ENCODE data around the gene TNK2.
"Not testable (repeated sequence)": the region's sequence is repeated elsewhere in the genome, so short reads cannot be mapped to it uniquely, and the experiment has no call there.

Gene TNK2

DNA sequence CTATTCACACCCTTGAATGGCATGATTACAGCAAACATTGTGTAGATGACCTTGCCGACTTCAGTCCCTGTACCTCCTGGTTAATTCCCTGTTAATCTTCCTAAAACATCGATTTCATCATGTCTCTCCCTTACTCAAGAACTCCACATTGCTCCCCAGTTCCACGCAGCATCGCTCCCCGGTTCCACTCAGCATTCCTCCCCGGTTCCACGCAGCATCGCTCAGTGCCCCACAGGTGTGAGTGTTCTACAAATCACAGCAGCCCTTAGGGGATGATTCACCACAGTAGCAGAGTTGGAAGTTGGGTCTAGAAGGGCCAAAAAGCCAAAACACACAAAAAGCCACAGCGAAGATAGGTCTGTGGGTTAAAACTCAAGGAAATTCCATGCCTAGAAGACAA, 8.6 kb upstream of the TNK2 start:
- no peak for DNase-seq (ENCODE audit: low read depth, low spot score)

DNA sequence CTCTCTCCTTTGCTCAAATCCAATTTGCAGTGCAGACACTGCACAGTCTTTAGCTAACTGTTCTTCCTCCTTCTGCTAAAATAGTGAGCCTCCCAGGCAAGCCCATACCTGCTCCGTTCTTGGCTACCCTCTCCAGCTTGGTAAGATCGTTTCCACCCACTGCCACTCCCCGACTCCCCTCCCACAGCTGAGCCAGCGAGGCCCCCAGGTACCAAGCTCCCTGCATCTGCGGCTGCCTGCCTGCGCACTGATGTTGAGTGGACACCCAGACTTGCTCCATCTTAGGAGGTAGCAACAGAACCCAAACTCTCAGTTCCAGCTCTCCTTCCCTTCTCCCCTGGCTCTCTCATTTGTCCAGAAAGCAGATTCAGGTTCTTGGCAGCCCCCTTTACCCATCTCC, 7.9 kb upstream of the TNK2 start:
- DNase-seq (ENCODE audit: low read depth, low spot score): no peak

DNA sequence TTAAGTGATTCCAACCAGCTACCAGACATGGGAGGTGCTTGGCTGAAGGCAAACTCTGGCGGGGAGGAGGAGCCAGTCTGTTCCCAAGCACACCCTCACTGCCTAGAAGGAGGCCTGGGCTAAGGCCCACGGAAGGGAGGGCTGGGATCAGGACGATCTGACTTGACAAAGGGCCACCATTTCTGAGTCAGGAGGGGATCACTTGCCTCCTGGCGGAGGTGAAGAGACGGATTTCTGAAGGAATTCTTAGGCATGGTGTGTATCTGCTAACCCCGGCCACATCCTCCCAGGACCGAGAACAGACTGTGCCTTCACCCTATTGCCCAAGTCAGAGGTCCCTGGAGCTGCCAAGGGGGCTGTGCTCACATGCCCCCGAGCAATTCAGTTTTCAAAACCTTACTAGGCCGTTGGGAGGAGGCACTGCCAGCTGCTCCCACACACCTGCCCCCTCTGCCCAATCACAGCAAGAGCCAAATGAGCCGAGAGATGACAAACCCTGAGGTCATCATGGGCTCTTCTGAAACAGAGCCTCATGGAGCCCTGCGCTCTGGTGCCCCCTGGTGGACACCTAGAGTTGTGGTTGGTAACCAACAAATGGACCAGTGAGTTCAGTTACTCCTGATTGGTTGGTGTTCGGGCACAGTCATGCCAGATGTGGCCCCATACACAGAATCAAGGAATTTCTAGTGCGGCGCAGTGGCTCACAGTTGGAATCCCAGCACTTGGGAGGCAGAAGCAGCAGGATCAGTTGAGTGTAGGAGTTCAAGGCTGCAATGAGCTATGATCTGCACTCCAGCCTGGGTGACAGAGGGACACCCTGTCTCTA, 6.5 kb upstream of the TNK2 start:
- peak; percentile 90 for DNase-seq (ENCODE audit: low read depth, low spot score)

DNA sequence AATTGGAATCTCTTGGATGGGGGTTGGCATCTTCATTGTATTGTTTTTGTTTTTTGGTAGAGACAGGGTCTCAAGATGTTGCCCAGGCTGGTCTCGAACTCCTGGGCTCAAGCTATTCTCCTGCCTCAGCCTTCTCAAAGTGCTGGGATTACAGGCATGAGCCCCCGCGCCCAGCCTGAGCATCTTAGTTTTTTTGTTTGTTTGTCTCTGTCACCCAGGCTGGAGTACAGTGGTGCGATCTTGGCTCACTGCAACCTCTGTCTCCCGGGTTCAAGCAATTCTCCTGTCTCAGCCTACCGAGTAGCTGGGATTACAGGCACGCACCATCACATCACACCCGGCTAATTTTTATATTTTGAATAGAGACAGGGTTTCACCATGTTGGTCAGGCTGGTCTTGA, 5.8 kb upstream of the TNK2 start:
- DNase-seq (ENCODE audit: low read depth, low spot score): not testable (repeated sequence)

DNA sequence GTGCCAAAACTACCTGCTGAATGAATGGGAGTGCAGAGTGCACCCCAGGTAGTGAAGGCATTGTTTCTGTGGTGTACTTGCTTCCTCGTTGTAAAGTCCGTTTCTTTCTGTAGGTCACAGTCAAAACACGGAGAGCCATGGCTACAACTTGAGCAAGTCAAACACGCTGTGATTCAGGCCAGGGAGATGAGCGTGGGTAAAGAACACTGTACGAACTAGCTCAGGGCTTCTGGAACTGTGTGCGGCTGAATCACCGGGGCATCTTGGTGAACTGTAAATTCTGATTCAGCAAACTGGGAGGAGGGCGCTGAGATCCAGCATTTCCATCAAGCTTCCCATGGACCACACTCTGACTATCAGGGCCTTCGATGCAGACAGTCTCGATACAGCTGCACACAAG, 5.0 kb upstream of the TNK2 start:
- no peak for DNase-seq (ENCODE audit: low read depth, low spot score)

DNA sequence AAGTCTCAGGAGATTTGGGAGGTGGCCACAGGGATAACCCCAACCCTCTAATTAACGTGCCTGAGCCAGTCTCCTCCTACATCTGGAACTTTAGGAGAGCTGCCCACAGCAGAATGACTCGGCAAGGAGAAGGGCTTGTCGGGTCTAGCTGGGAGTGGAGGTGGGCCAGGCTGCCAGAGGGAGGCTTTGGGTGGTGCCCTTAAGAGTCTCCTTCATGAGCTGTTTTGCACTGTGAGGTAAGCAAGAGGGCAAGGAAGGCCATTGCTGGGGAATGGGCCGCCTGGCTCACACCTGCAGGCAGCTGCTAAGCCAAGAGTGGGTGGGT, 3.6 kb upstream of the TNK2 start:
- no peak for DNase-seq (ENCODE audit: low read depth, low spot score)

DNA sequence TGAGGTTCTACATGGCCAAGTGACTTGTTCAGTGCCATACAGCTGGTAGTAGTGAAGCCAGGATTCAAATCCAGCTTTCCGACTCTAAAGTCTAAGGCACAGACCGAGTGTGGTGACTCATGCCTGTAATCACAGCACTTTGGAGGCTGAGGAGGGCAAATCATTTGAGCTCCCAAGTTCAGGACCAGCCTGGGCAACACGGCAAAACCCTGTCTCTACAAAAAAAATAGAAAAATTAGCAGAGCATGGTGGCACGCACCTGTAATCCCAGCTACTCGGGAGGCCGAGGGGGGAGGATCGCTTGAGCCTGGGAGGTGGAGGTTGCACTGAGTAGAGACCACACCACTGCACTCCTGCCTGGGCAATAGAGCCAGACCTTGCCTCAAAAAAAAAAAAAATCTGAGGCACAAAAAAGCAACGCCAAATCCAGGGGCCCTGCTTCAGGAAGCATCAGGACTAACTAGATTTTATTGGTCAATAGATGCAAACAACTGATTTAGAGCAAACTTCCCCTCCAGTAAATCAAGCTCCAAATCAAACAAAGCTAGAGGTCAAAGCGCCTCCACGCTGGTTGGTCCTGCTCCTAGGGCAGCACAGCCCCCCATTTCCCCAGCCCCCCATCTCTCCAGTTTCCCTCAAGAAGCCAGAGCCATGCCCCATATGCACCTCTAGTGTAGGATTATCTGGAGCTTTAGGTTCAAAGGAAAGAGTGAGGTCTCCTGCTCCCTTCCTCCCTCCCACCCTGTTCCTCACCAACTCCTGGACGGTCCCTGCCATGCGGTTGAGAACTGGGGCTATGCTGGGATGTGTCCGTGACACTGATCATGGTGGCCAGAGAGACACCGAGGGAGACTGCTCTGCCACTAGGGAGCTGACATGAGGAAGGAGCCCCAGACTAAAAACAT, 2.9 kb upstream of the TNK2 start:
- DNase-seq (ENCODE audit: low read depth, low spot score): no peak

DNA sequence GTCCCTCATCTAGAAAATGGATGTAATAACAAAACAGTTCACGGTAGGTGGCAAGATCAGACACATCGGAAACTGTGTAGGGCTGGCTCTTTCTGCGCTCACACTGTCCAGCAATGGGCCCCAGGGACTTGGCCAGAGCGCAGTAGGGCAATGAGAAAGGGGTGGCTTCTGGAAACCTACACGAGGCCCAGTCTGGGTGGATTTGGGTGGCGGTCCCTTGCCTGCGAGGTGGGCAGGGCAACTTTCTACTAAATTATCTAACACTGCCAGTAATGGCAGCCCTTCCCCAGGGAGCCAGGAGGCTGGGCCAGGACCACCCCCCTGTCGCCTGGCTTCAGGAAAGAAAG, 2.1 kb upstream of the TNK2 start:
- DNase-seq (ENCODE audit: low read depth, low spot score): no peak

DNA sequence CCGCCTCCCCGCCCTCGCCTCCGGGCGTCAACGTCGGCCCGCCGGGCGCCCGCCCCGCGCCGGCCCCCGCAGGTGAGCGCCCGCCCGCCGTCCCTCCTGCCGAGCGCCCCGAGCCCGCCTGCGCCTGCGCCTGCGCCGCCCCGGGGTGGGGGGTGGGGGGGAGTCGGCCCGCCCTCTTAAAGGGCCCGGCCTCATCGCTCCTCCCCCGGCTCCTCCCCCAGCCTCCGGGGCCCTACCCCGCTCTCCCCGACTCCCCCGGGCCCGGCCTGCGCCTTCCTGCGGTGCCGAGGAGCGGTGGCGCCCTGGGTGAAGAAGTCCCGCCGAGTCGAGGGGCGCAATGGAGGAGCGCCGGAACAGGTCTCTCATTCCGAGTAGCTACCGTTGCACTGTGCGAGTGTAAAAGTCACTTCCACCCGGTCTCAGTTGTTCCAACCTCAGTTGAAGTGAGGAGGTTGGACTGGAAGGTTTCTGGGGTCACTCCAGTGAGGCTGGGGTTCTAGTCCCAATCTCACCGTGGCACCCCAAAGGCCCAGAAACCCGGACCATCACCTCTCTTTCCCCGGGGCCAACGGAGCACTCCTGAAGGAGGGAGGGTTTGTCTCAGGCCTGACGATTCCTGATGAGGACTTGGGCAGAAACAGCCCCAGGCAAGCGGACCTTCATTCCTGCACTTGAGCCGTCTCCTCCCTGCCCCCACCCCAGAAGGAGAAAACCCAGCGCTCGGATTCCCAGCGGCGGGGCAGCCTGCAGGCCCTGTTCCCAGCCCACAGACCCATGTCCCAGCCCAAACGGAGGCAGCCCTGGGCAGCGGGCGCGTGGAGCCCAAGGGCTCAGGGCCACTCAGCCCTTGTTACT, 1.5 kb upstream of the TNK2 start:
- peak; percentile 77 for DNase-seq (ENCODE audit: low read depth, low spot score)

DNA sequence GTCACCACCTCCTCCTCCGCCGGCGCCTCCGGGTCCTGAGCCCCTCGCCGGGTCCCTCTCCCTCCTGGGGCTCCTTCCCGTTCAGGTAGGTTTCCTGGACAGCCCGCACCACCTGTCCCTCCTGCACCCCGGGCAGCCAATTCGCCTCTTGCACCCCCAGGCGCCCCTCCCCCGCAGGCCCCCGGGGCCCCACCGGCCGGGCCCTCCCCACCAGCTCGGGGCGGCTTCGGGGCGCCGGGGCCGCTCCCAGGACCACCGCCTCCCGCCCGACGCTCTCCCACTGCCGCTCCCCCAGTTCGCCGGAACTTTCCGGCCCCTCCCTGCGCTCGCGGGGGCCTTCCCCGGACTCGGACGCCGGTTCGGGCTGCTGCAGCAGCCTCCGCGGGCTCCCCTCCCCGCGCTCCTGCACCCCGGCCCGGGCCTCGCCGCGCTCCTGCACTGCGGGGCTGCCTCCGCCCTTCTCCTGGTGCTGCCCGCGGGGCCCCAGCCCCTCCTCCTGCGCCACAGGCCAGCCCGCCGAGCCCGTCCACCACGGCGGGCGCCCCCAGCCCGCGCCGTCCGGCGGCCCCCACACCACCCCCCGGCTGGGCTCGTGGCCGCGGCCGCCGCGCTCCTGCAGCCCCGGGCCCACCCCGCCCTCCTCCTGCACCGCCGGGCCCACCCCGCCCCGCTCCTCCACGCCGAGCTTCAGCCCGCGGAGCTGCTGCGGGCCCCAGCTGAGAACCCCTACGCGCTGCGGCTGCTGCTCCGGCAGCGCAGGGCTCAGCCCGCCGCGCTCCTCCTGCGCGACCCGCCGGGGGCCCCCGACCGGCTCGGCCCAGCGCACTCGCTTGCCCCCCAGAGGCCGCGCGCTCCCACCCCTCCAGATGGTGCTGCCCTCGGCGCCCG, 587 bp upstream of the TNK2 start:
- no peak for DNase-seq (ENCODE audit: low read depth, low spot score)

DNA sequence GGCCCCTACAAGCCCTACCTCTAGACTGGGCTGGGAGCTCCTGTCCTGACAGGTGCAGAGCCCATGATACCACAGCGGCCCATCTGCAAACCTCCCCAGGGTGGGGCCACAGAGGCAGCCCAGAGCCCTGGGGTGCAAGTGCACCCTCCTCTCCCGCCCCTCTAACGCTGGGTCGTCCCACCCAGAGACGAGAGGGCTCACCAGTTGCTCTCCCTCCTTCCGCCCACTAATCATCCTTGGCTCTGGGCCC, 742 bp downstream of the TNK2 start:
- DNase-seq (ENCODE audit: low read depth, low spot score): no peak

DNA sequence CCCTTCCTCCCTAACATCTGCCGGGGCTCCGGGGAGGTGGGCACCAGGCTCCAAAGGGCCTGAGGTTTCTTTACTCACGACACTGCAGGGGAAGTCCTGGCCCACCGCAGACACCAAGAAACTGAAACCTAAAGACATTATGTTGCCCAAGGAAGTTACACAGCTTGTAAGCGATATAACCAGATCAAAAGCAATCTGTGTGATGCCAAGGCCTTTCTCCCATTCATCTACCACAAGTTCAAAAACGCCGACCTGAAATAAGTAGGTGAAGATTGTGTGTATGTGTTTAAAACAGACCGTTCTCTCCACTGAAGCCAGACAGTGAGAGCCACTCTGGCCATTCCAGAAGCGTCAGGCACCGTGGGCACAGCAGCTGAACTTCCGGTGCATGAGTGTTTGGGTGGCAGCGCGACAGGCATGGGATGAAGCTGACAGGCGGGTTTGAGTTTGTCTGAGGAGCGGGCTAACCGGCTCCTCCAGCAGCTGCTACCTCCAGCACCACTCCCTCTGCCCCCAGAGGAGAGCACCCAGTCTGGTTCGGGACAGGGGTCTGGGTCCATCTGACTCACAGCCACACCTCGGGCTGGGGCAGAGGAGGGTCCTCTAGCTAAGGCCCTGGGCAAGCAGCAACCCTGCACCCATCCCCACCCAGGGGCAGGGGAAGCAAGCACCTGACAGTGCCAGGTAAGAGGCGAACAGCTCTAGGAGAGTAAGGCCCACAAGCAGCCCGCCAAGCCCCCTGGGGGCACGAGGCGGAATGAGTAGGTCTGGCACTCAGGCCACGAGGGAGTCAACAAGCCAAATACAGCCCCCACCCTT, 1.3 kb downstream of the TNK2 start:
- DNase-seq (ENCODE audit: low read depth, low spot score): peak; percentile 47

DNA sequence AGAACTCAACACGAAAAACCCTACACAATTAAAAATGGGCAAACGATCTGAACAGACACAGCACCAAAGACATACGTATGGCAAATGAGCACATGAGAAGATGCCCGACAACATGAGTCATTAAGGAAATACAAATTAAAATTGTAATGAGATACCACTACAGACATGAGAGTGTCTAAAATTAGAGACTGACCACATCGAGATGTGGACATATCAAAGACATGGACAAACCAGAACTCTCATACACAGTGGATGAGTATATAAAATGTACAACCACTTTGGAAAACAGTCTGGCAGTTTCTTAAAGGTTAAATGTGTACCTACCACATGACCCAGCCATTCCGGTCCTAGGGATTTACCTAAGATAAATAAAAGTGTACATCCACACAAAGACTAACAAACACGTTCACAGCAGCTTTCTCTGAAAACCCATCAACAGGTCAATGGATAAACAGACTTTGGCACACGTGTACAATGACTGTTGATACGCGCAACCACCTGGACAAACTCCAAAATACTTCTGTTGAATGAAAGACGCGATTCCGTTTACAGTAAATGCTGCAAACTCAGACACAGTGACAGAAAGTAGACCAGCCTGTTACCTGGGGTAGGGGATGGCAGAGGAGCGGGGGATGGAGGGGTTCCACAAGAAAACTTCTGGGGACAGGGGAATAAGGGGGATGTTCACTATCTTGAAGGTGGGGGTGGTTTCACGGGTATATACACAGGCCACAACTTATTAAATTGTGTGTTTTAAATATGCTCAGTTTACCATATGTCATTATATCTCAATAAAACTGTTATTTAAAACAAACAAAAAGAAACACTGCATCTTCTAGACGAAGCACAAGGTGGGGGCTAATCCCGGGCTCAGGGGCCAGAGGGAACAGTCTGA, 2.1 kb downstream of the TNK2 start:
- DNase-seq (ENCODE audit: low read depth, low spot score): no peak

DNA sequence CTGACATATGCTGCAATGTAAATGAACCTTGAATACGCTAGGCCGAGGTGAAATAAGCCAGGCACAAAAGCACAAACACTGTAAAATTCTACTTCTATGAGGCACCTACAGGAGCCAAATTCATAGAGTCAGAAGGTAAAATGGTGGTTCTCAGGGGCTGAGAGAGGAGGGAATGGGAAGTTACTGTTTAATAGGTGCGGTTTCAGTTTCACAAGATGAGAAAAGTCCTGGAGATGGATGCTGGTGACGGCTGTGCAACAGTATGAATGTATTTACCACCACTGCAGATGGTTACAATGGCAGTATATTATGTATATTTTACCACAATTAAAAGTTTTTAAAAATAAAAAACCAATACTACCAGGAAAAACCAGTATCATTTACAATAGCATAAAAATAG, 4.0 kb downstream of the TNK2 start:
- no peak for DNase-seq (ENCODE audit: low read depth, low spot score)

DNA sequence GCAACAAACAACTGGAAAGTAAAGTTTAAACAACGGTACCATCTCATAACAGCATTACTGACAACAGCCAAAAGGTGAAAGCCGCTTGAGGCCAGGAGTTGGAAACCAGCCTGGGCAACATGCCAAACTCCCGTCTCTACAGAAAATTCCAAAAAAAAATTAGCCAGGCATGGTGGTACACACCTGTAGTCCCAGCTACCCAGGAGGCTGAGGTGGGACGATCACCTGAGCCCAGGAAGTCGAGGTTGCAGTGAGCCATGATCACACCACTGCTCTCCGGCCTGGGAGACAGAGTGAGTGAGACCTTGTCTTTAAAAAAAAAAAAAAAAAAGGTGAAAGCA, 4.4 kb downstream of the TNK2 start:
- no peak for DNase-seq (ENCODE audit: low read depth, low spot score)

DNA sequence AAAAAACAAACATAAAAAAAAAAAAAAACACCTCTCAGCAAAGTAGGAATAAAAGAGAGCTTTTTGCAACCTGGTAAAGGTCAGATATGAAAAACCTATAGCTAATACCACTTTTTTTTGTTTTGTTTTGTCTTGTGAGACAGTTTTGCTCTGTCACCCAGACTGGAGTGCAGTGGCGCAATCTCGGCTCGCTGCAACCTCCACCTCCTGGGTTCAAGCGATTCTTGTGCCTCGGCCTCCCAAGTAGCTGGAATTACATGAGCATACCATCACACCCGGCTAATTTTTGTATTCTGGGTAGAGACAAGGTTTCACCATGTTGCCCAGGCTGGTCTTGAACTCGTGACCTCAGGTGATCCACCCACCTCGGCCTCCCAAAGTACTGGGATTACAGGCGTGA, 5.7 kb downstream of the TNK2 start:
- DNase-seq (ENCODE audit: low read depth, low spot score): not testable (repeated sequence)

DNA sequence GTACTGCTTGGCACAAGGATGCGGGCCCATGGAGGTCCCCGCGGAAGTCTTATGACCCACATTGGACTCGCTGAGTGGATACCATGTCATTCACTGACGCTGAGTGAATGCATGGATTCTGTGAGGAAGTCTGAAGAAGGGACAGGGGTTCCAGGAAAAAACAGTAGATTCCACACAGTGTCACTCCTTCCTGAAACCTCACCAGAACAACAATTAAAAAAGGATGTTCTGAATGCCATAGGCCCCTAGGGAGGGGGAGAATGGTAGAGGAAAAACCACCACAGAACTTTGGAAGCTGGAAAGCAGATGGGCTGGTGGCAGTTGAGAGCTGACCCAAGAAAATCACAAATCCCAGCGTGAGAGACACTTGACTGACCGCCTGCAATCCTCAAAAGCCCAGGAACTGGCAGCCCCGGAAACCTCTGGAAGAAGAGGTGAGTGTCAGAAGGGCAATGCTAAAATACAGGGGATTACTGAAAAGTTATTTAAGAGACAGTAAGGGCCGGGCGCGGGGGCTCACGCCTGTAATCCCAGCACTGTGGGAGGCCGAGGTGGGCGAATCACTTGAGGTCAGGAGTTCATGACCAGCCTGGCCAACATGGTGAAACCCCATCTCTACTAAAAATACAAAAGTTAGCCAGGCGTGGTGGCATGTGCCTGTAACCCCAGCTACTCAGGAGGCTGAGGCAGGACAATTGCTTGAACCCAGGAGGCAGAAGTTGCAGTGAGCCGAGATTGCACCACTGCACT, 6.3 kb downstream of the TNK2 start:
- not testable (repeated sequence) for DNase-seq (ENCODE audit: low read depth, low spot score)

DNA sequence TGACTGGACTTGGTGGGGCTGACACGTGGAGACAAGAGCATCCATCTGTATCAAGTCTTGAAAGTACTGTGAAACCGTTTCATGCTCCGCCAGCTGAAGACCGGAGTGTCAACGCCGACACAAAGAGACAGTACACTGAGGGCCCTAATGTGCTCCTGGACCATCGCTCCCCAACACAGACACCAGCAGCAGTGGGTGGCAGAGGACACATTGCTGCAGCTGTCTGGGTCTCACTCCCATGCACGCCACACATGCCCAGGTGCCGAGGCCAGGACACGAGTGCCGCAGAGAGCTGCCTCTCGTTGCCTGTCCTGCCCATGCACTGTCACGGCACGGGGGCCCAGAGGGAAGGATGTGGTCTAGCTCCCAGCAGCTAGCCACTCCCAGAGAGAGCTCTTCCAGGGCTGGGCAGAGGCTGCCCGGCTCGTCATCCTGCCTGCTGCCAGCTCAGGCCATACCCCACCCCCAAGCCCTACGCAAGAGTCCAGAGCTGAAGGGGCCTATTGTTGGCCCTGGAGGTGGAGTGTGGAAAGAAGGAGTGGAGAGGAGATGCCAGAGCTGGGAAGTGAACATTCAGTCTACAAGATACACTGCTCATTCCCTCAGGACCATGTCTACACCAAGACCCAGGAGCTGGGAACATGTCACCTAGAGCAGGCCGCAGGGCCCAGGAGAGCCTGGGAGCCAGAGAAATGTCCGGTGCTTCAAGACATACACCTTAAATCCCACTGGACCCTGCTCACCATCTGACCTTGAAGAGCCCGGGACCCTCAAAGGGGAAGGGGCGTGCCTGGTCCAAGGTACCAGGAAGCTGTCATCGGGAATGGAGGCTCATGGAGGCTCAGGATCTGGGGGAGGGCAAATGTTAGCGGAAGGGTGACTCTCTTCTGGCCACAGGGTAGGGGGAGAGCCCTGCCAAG, 7.7 kb downstream of the TNK2 start:
- DNase-seq (ENCODE audit: low read depth, low spot score): no peak
